Endothelial cell of umbilical vein (primary cell): Measurements from ENCODE around the gene NCMAP. TPM values are rescaled to one million over a fixed set of nuclear protein-coding genes. Genes with fewer than 3 reads are reported as not detected.
"Not testable (repeated sequence)": the region's sequence is repeated elsewhere in the genome, so short reads cannot be mapped to it uniquely, and the experiment has no call there.

ENCODE experiments used
- BruUV-seq: library from RNA; stranded (reverse); fragments of 400-500 nt; replicated peaks from 2 replicates; lab custom pipeline; 2021; lab: Mats Ljungman, UMichigan
- CTCF ChIA-PET: fragments of 300-600, 350-600 bp; sonication (Branson Sonifier 250); formaldehyde crosslinking; loops from one replicate; lab custom pipeline; 2021; ENCODE audit warnings: antibody characterized with exemption, inconsistent platforms; lab: Charles Lee
- POLR2A ChIA-PET: fragments of 300-600, 350-600 bp; sonication (Branson Sonifier 250); formaldehyde crosslinking; loops from one replicate; lab custom pipeline; 2021; ENCODE audit warnings: antibody characterized with exemption, inconsistent platforms; lab: Charles Lee
- DNase-seq: peaks from one replicate; pipeline ENCODE4 v3.0.0-alpha.2; 2011; ENCODE audit warnings: low read depth, low spot score
- FAIRE-seq: peaks from 2 replicates; lab custom pipeline; 2011; peaks lifted over from hg19 to GRCh38; lab: Jason Lieb, UNC
- H2AFZ ChIP-seq: 2 replicates; pipeline ENCODE4 v1.6.0; 2012; ENCODE audit warnings: low read depth, low read length, control low read depth, inconsistent platforms
- H3K27ac ChIP-seq: 2 replicates; pipeline ENCODE4 v1.5.1; 2011; ENCODE audit warnings: low read depth, mild to moderate bottlenecking, control low read depth, low read length, moderate library complexity; ENCODE audit not compliant: insufficient read depth
- H3K27me3 ChIP-seq, 2 experiments: 2 replicates each; pipeline versions ENCODE4 v1.6.0 to v1.6.1; 2011; ENCODE audit warnings: low read length in 2 of 2, mixed read lengths in 1 of 2; ENCODE audit not compliant: control insufficient read depth in 2 of 2, insufficient read depth in 2 of 2
- H3K36me3 ChIP-seq, 2 experiments: 2 replicates in 1 of 2; 3 replicates in 1 of 2; pipeline ENCODE4 v1.5.1; 2011; ENCODE audit warnings: low read length in 2 of 2, mild to moderate bottlenecking in 1 of 2, moderate library complexity in 1 of 2; ENCODE audit not compliant: control insufficient read depth in 2 of 2, insufficient read depth in 2 of 2; ENCODE audit errors: extremely low read depth in 1 of 2
- H3K4me1 ChIP-seq: 3 replicates; pipeline ENCODE4 v1.5.1; 2011; ENCODE audit warnings: mild to moderate bottlenecking, low read length; ENCODE audit not compliant: control insufficient read depth, insufficient read depth; ENCODE audit errors: extremely low read depth
- H3K4me2 ChIP-seq: 2 replicates; pipeline ENCODE4 v1.6.1; 2011; ENCODE audit warnings: low read length, control low read depth, mixed read lengths; ENCODE audit not compliant: insufficient read depth
- H3K4me3 ChIP-seq, 3 experiments: fragments of 200-600 bp in 1 of 3; sonication (generic), shearing (Covaris generic) in 1 of 3; replicated peaks in 1 of 3; 2 replicates each; pipeline ENCODE4 v1.5.1; 2011 to 2016; ENCODE audit warnings: control low read depth in 3 of 3, low read length in 3 of 3, mild to moderate bottlenecking in 2 of 3, inconsistent platforms in 1 of 3, low read depth in 1 of 3, moderate library complexity in 1 of 3; ENCODE audit not compliant: insufficient read depth in 1 of 3
- H3K79me2 ChIP-seq: 2 replicates; pipeline ENCODE4 v1.6.0; 2012; ENCODE audit warnings: low read length, inconsistent platforms; ENCODE audit not compliant: control insufficient read depth, insufficient read depth
- H3K9ac ChIP-seq: replicated peaks from 2 replicates; pipeline ENCODE3; 2011; ENCODE audit warnings: low read length, control low read depth; ENCODE audit not compliant: insufficient read depth; ENCODE audit errors: extremely low read depth
- H3K9me1 ChIP-seq: replicated peaks from 3 replicates; pipeline ENCODE4 v1.6.0; 2011; ENCODE audit warnings: mild to moderate bottlenecking, low read length; ENCODE audit not compliant: control insufficient read depth, insufficient read depth; ENCODE audit errors: extremely low read depth
- H3K9me3 ChIP-seq: replicated peaks from 2 replicates; pipeline ENCODE4 v1.5.1; 2012; ENCODE audit warnings: low read length, inconsistent platforms; ENCODE audit not compliant: control insufficient read depth, insufficient read depth
- H4K20me1 ChIP-seq: replicated peaks from 2 replicates; pipeline ENCODE3; 2011; ENCODE audit warnings: mild to moderate bottlenecking, low read length; ENCODE audit not compliant: control insufficient read depth, insufficient read depth; ENCODE audit errors: extremely low read depth
- CTCF ChIP-seq, 2 donors: IDR thresholded peaks; 1 replicate in 1 of 2; 2 replicates in 1 of 2; pipeline ENCODE4 v1.5.1; 2011; ENCODE audit warnings: low read length in 2 of 2, mild to moderate bottlenecking in 2 of 2, moderate library complexity in 2 of 2, control low read depth in 1 of 2, inconsistent platforms in 1 of 2, low read depth in 1 of 2; ENCODE audit not compliant: insufficient read depth in 1 of 2; ENCODE audit errors: extremely low read depth in 1 of 2
- FOS ChIP-seq: IDR thresholded peaks from 2 replicates; pipeline ENCODE4 v1.6.1; 2011; ENCODE audit warnings: mild to moderate bottlenecking, low read length, moderate library complexity, borderline replicate concordance; ENCODE audit not compliant: insufficient read depth
- GATA2 ChIP-seq: IDR thresholded peaks from 2 replicates; pipeline ENCODE4 v1.7.0; 2011; ENCODE audit warnings: low read depth, mild to moderate bottlenecking, moderate library complexity, mixed read lengths, low read length; ENCODE audit not compliant: insufficient read length, insufficient read depth
- MYC ChIP-seq: IDR thresholded peaks from one replicate; pipeline ENCODE4 v1.6.1; 2011; ENCODE audit warnings: mild to moderate bottlenecking, low read depth, low read length
- POLR2A ChIP-seq: IDR thresholded peaks from 2 replicates; pipeline ENCODE4 v1.6.1; 2012; ENCODE audit warnings: low read depth, mild to moderate bottlenecking, control low read depth, low read length
- dilution Hi-C: fragments of 300-500 bp; cut with MboI; formaldehyde crosslinking; loops from one replicate; pipeline ENCODE4 v1.15.0; 2019; ENCODE audit warnings: low sequenced_read_pairs; ENCODE audit not compliant: extremely low pct_ligation_motif_present
- intact Hi-C: fragments of 100-400 bp; cut with micrococcal nuclease; formaldehyde crosslinking; loops from one replicate; pipeline ENCODE4 v1.10.0; 2022
- polyA plus RNA-seq, 4 experiments: library from polyadenylated mRNA; depleted of rRNA in 3 of 4; stranded (reverse) in 3 of 4; unstranded in 1 of 4; fragments of >200 nt; gene quantifications; 2 replicates each; pipeline versions ENCODE4 v1.2.1 to v1.2.3, GENCODE V29; 2011 to 2012; ENCODE audit warnings: missing spikeins in 1 of 4
- total RNA-seq: library from RNA; stranded (reverse); gene quantifications from 2 replicates; pipeline ENCODE4 v1.2.3, GENCODE V29; 2021

The NCMAP gene
- total and polyA plus RNA-seq, 2 donors (not counting 3 experiments of a cell fraction or from before 2014, with no cell fraction given), result not detected

DNA sequence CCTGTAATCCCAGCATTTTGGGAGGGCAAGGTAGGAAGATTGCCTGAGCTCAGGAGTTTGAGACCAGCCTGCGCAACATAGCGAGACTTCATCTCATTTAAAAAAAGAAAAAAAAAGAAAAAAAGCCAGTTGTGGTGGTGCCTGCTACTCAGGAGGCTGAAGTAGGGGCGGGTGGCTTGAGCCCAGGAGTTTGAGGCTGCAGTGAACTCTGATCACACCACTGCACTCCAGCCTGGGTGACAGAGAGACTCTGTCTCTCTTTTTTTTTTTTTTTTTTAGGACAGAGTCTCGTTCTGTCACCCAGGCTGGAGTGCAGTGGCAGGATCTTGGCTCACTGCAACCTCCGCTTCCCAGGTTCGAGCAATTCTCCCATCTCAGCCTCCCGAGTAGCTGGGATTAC is 26.6 kb upstream of the NCMAP start:
- H3K9me3 ChIP-seq, H3K9me1 ChIP-seq, H3K4me2 ChIP-seq, H3K27me3 ChIP-seq, FAIRE-seq, H3K4me3 ChIP-seq, H3K9ac ChIP-seq, POLR2A ChIA-PET, H4K20me1 ChIP-seq, H3K36me3 ChIP-seq, H3K4me1 ChIP-seq, BruUV-seq, dilution Hi-C loops, DNase-seq, H3K79me2 ChIP-seq, H3K27ac ChIP-seq, H2AFZ ChIP-seq: not testable (repeated sequence)
- intact Hi-C loops, result loop anchor here (5.0 kb wide), 1 partner anchor 112 kb away; the partner anchor contains the start of gene NIPAL3
- CTCF ChIA-PET, result interaction anchor here (0.8 to 4.5 kb wide), 4 partner anchors 13 to 330 kb away, joined by 6 to 40 read pairs (median 10); no protein-coding TSS in a partner anchor

GRCh38 chr1:24535021-24535424 is 20.9 kb upstream of the NCMAP start:
- Histone ChIP-seq H3K9ac (no peak overlapping the region), H3K36me3 (no peaks in the 10 kb centered on the region), H3K4me2 (no peak overlapping the region), H4K20me1 (no peaks in the 10 kb centered on the region), H3K4me1 (no peaks in the 10 kb centered on the region), H3K4me3 (no peak overlapping the region), H3K9me3 (no peaks in the 10 kb centered on the region), H3K79me2 (no peaks in the 10 kb centered on the region), H3K27me3 (no peaks in the 10 kb centered on the region), H3K27ac (no peak overlapping the region), H3K9me1 (no peaks in the 10 kb centered on the region), H2AFZ (no peak overlapping the region)
- FAIRE-seq, result no peak
- TF ChIP-seq GATA2 (no peak), POLR2A (no peak), MYC (no peak), FOS (no peak), CTCF (IDR thresholded peaks at IDR 0.05; ENCODE audit: extremely low read depth in 1 of 2, insufficient read depth in 1 of 2, low read depth in 1 of 2, low read length in 2 of 2) (no peak)
- DNase-seq, result no peak
- intact Hi-C loops, result no loop called here
- CTCF ChIA-PET, result interaction anchor here (0.7 to 1.4 kb wide), 4 partner anchors 13 to 336 kb away, joined by 3 to 6 read pairs (median 4); no protein-coding TSS in a partner anchor
- no TSS peak for BruUV-seq
- POLR2A ChIA-PET, result no interaction called here
- dilution Hi-C loops, result no loop called here
